GM18907 (cell line): ENCODE measurements around the gene SMPD2.

Source experiments
- ATAC-seq: cut with Tn5 transposase; IDR thresholded peaks from one replicate; pipeline ENCODE4 v1.9.1; 2021; ENCODE audit warnings: mild to moderate bottlenecking, moderate library complexity; ENCODE audit not compliant: unreplicated experiment

SMPD2 gene

GRCh38 chr6:109483735-109484057 is 43.2 kb downstream of the SMPD2 start:
- ATAC-seq, result peak; percentile 12

GRCh38 chr6:109484122-109484521 is 43.6 kb downstream of the SMPD2 start:
- no peak for ATAC-seq

GRCh38 chr6:109485266-109485935 is 44.9 kb downstream of the SMPD2 start:
- no peak for ATAC-seq

- no peak for ATAC-seq
Observed at GRCh38 chr6:109486068-109486467, 45.5 kb downstream of the SMPD2 start.

GRCh38 chr6:109488001-109488400 is 47.5 kb downstream of the SMPD2 start:
- ATAC-seq, result no peak

GRCh38 chr6:109490713-109491112 is 50.2 kb downstream of the SMPD2 start:
- ATAC-seq, result no peak

- ATAC-seq, result peak; percentile 68
Observed at GRCh38 chr6:109491207-109491938, 50.8 kb downstream of the SMPD2 start.
